Measurements from ENCODE around the gene BHLHE23.

GRCh38 chr20:62978561-62978943, 28.2 kb downstream of the BHLHE23 start:
- TF ChIP-seq CTCF (conservative IDR thresholded peaks at IDR 0.05 in 1 of 2, IDR thresholded peaks at IDR 0.05 in 1 of 2; ENCODE audit: low read depth in 1 of 2, low read length in 2 of 2) (no peak), EZH2 (IDR thresholded peaks at IDR 0.05; ENCODE audit: low read length, missing control alignments) (no peak)
